Keratinocyte (primary cell): ENCODE results near the gene SNAP25. TPM values are rescaled to one million over a fixed set of nuclear protein-coding genes. Genes with fewer than 3 reads are reported as not detected.
A peak's percentile ranks its signal among the peaks of the same experiment; 100 is the strongest.

Source experiments
- DNase-seq: peaks from one replicate; pipeline ENCODE4 v3.0.0-alpha.2; 2011; ENCODE audit warnings: low read depth, missing footprints, low spot score
- FAIRE-seq: peaks from 2 replicates; lab custom pipeline; 2011; peaks lifted over from hg19 to GRCh38; lab: Jason Lieb, UNC
- H2AFZ ChIP-seq: 2 replicates; pipeline ENCODE4 v1.6.0; 2012; ENCODE audit warnings: low read length, control low read depth, inconsistent platforms; ENCODE audit not compliant: control insufficient read depth
- H3K27ac ChIP-seq: 2 replicates; pipeline ENCODE4 v1.5.1; 2011; ENCODE audit warnings: low read length; ENCODE audit not compliant: control insufficient read depth, insufficient read depth
- H3K27me3 ChIP-seq: 3 replicates; pipeline ENCODE4 v1.6.0; 2011; ENCODE audit warnings: low read length; ENCODE audit not compliant: control insufficient read depth, insufficient read depth; ENCODE audit errors: extremely low read depth
- H3K36me3 ChIP-seq, 2 experiments: 2 replicates in 1 of 2; 3 replicates in 1 of 2; pipeline ENCODE4 v1.5.1; 2011; ENCODE audit warnings: low read length in 2 of 2, mild to moderate bottlenecking in 1 of 2; ENCODE audit not compliant: control insufficient read depth in 2 of 2, insufficient read depth in 2 of 2; ENCODE audit errors: extremely low read depth in 1 of 2
- H3K4me1 ChIP-seq: 3 replicates; pipeline ENCODE4 v1.5.1; 2011; ENCODE audit warnings: low read length; ENCODE audit not compliant: control insufficient read depth, insufficient read depth; ENCODE audit errors: extremely low read depth
- H3K4me2 ChIP-seq: 3 replicates; pipeline ENCODE4 v1.6.0; 2011; ENCODE audit warnings: low read depth, low read length; ENCODE audit not compliant: control insufficient read depth, insufficient read depth; ENCODE audit errors: extremely low read depth
- H3K4me3 ChIP-seq, 3 experiments: fragments of 200-600 bp in 1 of 3; sonication (generic) in 1 of 3; 2 replicates in 2 of 3; 3 replicates in 1 of 3; pipeline ENCODE4 v1.5.1; 2011 to 2016; ENCODE audit warnings: low read length in 3 of 3, mild to moderate bottlenecking in 3 of 3, control low read depth in 2 of 3, inconsistent platforms in 1 of 3, low read depth in 1 of 3, mixed read lengths in 1 of 3, mixed run types in 1 of 3, moderate library complexity in 1 of 3; ENCODE audit not compliant: control insufficient read depth in 2 of 3, insufficient read depth in 2 of 3; ENCODE audit errors: extremely low read depth in 1 of 3
- H3K79me2 ChIP-seq: 2 replicates; pipeline ENCODE4 v1.6.0; 2012; ENCODE audit warnings: low read length; ENCODE audit not compliant: control insufficient read depth, insufficient read depth
- H3K9ac ChIP-seq: 3 replicates; pipeline ENCODE4 v1.6.0; 2011; ENCODE audit warnings: low read length; ENCODE audit not compliant: control insufficient read depth, insufficient read depth; ENCODE audit errors: extremely low read depth
- H3K9me1 ChIP-seq: 3 replicates; pipeline ENCODE4 v1.6.0; 2011; ENCODE audit warnings: low read length; ENCODE audit not compliant: control insufficient read depth, insufficient read depth; ENCODE audit errors: extremely low read depth
- H3K9me3 ChIP-seq: 2 replicates; pipeline ENCODE4 v1.5.1; 2012; ENCODE audit warnings: low read depth, low read length; ENCODE audit not compliant: control insufficient read depth
- H4K20me1 ChIP-seq: 3 replicates; pipeline ENCODE4 v1.6.0; 2011; ENCODE audit warnings: low read length; ENCODE audit not compliant: control insufficient read depth, insufficient read depth; ENCODE audit errors: extremely low read depth
- CTCF ChIP-seq, 3 experiments: IDR thresholded peaks in 1 of 3; conservative IDR thresholded peaks in 1 of 3; optimal IDR thresholded peaks in 1 of 3; 2 replicates in 2 of 3; 3 replicates in 1 of 3; pipeline versions ENCODE3 to v1.5.1; 2011; ENCODE audit warnings: low read length in 3 of 3, mild to moderate bottlenecking in 3 of 3, moderate library complexity in 2 of 3, control low read depth in 1 of 3, inconsistent platforms in 1 of 3; ENCODE audit not compliant: insufficient read depth in 2 of 3; ENCODE audit errors: extremely low read depth in 1 of 3
- EZH2 ChIP-seq: IDR thresholded peaks from one replicate; pipeline ENCODE4 v1.6.1; 2012; ENCODE audit warnings: inconsistent platforms, mild to moderate bottlenecking, low read length, moderate library complexity
- dilution Hi-C: fragments of 300-500 bp; cut with MboI; formaldehyde crosslinking; loops from one replicate; pipeline ENCODE4 v1.7.0; 2020; ENCODE audit warnings: low sequenced_read_pairs; ENCODE audit not compliant: extremely low pct_ligation_motif_present
- polyA minus RNA-seq, 3 experiments: library from RNA; depleted of rRNA, polyadenylated mRNA; stranded (reverse); fragments of >200 nt; gene quantifications; 1 replicate in 1 of 3; 2 replicates in 1 of 3; 3 replicates in 1 of 3; pipeline ENCODE4 v1.2.3, GENCODE V29; 2011
- polyA plus RNA-seq, 5 experiments: library from polyadenylated mRNA; depleted of rRNA in 3 of 5; stranded (reverse) in 3 of 5; stranded (forward) in 1 of 5; unstranded in 1 of 5; fragments of >200 nt; gene quantifications; 1 replicate in 1 of 5; 2 replicates in 3 of 5; 3 replicates in 1 of 5; pipeline versions ENCODE4 v1.2.1 to v1.2.3, GENCODE V29; 2011 to 2012; ENCODE audit warnings: missing spikeins in 2 of 5, low read depth in 1 of 5, low replicate concordance in 1 of 5

SNAP25 gene
- polyA plus RNA-seq (not detected in 3 replicates), polyA minus RNA-seq (not detected in 3 replicates)
- polyA plus RNA-seq (2011; ENCODE audit: low read depth): not detected
- polyA plus RNA-seq (2011; cell fraction: cytosol; rRNA removed): not detected in 2 replicates
- not detected in 2 replicates for polyA plus RNA-seq (2011; cell fraction: nucleus; rRNA removed)
- polyA plus RNA-seq (2012; ENCODE audit: low replicate concordance): not detected in 2 replicates
- polyA minus RNA-seq (2011; cell fraction: cytosol; rRNA and poly(A)+ RNA removed): not detected
- not detected in 2 replicates for polyA minus RNA-seq (2011; cell fraction: nucleus; rRNA and poly(A)+ RNA removed)

- H2AFZ ChIP-seq: no peak within 1 kb of the TSS
- peak within 1 kb of the TSS; percentile 78 for H3K4me2 ChIP-seq
- no peaks in the 10 kb centered on the region for H3K9me1 ChIP-seq
- peak within 1 kb of the TSS; percentile 9 to 53 (median 48) for H3K4me3 ChIP-seq
- peaks cover 7% of the 10 kb centered on the region for H3K4me1 ChIP-seq
- H3K36me3 ChIP-seq: no peaks in the 10 kb centered on the region
- peaks cover 17% of the 10 kb centered on the region for H3K27me3 ChIP-seq
- FAIRE-seq (no peak), DNase-seq (no peak)
- H3K79me2 ChIP-seq: no peaks in the 10 kb centered on the region
- dilution Hi-C loops: no loop called here
- no peaks in the 10 kb centered on the region for H4K20me1 ChIP-seq
- no peak within 1 kb of the TSS for H3K27ac ChIP-seq
- no peak within 1 kb of the TSS for H3K9ac ChIP-seq
- no peak for TF ChIP-seq CTCF (optimal IDR thresholded peaks at IDR 0.05 in 1 of 3, IDR thresholded peaks at IDR 0.05 in 1 of 3, conservative IDR thresholded peaks at IDR 0.05 in 1 of 3; ENCODE audit: extremely low read depth in 1 of 3, insufficient read depth in 2 of 3, low read length in 3 of 3)
- TF ChIP-seq EZH2: peak; percentile 32
- no peaks in the 10 kb centered on the region for H3K9me3 ChIP-seq
Measured at GRCh38 chr20:10218536-10219451, at the start of gene SNAP25. TSS of gene SNAP25 (plus strand) at chr20:10218830. CDS start at chr20:10275492, 56,662 bp downstream.

GRCh38 chr20:10169752-10170151, 48.9 kb upstream of the SNAP25 start:
- Histone ChIP-seq H3K4me3 (no peak overlapping the region), H3K9me1 (no peaks in the 10 kb centered on the region), H3K9me3 (no peaks in the 10 kb centered on the region), H3K27me3 (peaks cover 17% of the 10 kb centered on the region), H3K9ac (no peak overlapping the region), H2AFZ (no peak overlapping the region), H3K27ac (no peak overlapping the region), H3K79me2 (no peaks in the 10 kb centered on the region), H3K36me3 (no peaks in the 10 kb centered on the region), H4K20me1 (no peaks in the 10 kb centered on the region), H3K4me1 (no peaks in the 10 kb centered on the region), H3K4me2 (no peak overlapping the region)
- dilution Hi-C loops: no loop called here
- TF ChIP-seq EZH2: no peak
- no peak for TF ChIP-seq CTCF (optimal IDR thresholded peaks at IDR 0.05 in 1 of 3, IDR thresholded peaks at IDR 0.05 in 1 of 3, conservative IDR thresholded peaks at IDR 0.05 in 1 of 3; ENCODE audit: extremely low read depth in 1 of 3, insufficient read depth in 2 of 3, low read length in 3 of 3)
- no peak for FAIRE-seq
- DNase-seq: no peak
